Glutamatergic neuron (in vitro differentiated cells): ENCODE data around the gene IGSF10. TPM values are rescaled to one million over a fixed set of nuclear protein-coding genes. Genes with fewer than 3 reads are reported as not detected.
A peak's percentile ranks its signal among the peaks of the same experiment; 100 is the strongest.

ENCODE experiments used
- DNase-seq: peaks from one replicate; pipeline ENCODE4 v3.0.0; 2022
- H3K27ac Mint-ChIP-seq: one replicate; pipeline ENCODE4 v1.8.0; 2020; ENCODE audit warnings: mild to moderate bottlenecking, mixed read lengths, inconsistent platforms; ENCODE audit not compliant: unreplicated experiment
- H3K27me3 Mint-ChIP-seq: one replicate; pipeline ENCODE4 v1.8.0; 2020; ENCODE audit warnings: mild to moderate bottlenecking, moderate library complexity, mixed read lengths, inconsistent platforms; ENCODE audit not compliant: unreplicated experiment
- H3K36me3 Mint-ChIP-seq: one replicate; pipeline ENCODE4 v1.8.0; 2020; ENCODE audit warnings: mild to moderate bottlenecking, mixed read lengths, inconsistent platforms; ENCODE audit not compliant: unreplicated experiment
- H3K4me1 Mint-ChIP-seq: one replicate; pipeline ENCODE4 v1.8.0; 2020; ENCODE audit warnings: mild to moderate bottlenecking, low read depth, mixed read lengths, inconsistent platforms; ENCODE audit not compliant: unreplicated experiment
- H3K4me3 Mint-ChIP-seq: one replicate; pipeline ENCODE4 v1.8.0; 2020; ENCODE audit warnings: mild to moderate bottlenecking, mixed read lengths, inconsistent platforms; ENCODE audit not compliant: unreplicated experiment
- H3K9me3 Mint-ChIP-seq: one replicate; pipeline ENCODE4 v1.8.0; 2020; ENCODE audit warnings: mild to moderate bottlenecking, moderate library complexity, mixed read lengths, inconsistent platforms; ENCODE audit not compliant: unreplicated experiment
- total RNA-seq: library from RNA; stranded (reverse); fragmentation: NEBNext Ultra II Directional; extraction: Animal tissue kit (Norgen Biotek cat#: 25700); gene quantifications from one replicate; pipeline ENCODE4 v1.2.1, GENCODE V29; 2021; ENCODE audit not compliant: unreplicated experiment
- TF ChIP-seq, protein P1 (sequence below): fragments of 200-600 bp; sonication (generic); IDR thresholded peaks from one replicate; pipeline ENCODE4 v1.5.0; 2021; ENCODE audit not compliant: partially characterized antibody, unreplicated experiment

The IGSF10 gene
- total RNA-seq, 1 donor from 2014 or later, result 0.05 TPM

DNA sequence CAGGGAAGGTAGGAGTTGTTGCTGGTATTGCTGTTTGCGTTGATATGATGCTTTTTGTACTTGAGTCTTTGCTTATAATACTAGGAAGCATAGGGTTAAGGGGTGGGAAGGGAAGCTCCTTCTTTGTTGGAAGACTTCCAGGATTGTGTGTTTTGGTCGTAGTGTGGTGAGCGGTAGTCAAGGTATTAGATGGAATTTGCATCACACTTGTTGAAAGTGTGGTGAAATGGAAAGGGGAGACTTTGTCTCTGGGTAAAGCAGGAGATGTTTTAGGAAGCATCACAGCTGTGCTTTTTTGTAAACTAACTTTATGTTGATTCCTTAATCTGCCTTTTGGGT is 14.9 kb downstream of the IGSF10 start:
- H3K9me3 Mint-ChIP-seq, result no peaks in the 10 kb centered on the region
- H3K36me3 Mint-ChIP-seq, result no peaks in the 10 kb centered on the region
- TF ChIP-seq, protein P1, sequence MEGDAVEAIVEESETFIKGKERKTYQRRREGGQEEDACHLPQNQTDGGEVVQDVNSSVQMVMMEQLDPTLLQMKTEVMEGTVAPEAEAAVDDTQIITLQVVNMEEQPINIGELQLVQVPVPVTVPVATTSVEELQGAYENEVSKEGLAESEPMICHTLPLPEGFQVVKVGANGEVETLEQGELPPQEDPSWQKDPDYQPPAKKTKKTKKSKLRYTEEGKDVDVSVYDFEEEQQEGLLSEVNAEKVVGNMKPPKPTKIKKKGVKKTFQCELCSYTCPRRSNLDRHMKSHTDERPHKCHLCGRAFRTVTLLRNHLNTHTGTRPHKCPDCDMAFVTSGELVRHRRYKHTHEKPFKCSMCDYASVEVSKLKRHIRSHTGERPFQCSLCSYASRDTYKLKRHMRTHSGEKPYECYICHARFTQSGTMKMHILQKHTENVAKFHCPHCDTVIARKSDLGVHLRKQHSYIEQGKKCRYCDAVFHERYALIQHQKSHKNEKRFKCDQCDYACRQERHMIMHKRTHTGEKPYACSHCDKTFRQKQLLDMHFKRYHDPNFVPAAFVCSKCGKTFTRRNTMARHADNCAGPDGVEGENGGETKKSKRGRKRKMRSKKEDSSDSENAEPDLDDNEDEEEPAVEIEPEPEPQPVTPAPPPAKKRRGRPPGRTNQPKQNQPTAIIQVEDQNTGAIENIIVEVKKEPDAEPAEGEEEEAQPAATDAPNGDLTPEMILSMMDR, result no peak
- no peak overlapping the region for H3K27ac Mint-ChIP-seq
- H3K27me3 Mint-ChIP-seq, result no peaks in the 10 kb centered on the region
- DNase-seq, result no peak
- no peaks in the 10 kb centered on the region for H3K4me1 Mint-ChIP-seq
- no peak overlapping the region for H3K4me3 Mint-ChIP-seq

DNA sequence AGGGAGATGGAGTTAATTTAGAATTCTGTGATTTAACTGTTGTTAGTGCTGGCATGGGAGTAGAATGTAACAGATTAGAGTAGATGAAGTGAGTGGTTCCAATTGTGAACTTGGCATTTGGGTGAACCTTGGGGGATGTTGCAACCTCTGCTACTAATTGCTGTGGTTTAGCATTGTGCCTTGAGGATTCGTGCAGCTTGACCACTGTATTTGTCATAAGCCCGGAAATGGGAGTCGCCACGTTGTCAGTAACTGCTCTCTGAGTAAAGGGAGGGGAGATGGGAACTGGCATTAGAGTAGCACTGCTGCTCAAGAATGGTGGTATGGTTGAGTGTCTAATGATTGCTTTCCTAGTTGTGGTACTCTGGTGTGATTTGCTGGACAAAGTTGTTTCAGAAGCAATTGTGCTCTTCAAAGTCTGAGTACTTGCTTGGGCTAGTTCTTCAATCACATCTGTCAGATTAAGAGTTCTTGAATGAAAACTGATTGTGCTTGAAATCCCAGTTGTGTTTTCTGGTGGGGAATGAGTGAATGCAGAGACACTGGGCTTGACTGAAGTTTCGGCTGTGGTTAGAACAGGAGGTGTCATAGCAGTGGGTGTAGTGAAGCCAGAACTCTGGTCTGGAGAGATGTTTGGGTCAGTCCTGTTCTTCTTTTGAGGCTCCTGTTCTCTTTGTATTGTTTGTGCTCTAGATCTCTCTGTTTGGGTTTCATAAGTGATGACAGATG is 15.4 kb downstream of the IGSF10 start:
- Mint-ChIP-seq H3K4me1 (no peaks in the 10 kb centered on the region), H3K9me3 (no peaks in the 10 kb centered on the region), H3K36me3 (no peaks in the 10 kb centered on the region), H3K27me3 (no peaks in the 10 kb centered on the region), H3K27ac (no peak overlapping the region), H3K4me3 (no peak overlapping the region)
- TF ChIP-seq, protein P1, result no peak
- no peak for DNase-seq

DNA sequence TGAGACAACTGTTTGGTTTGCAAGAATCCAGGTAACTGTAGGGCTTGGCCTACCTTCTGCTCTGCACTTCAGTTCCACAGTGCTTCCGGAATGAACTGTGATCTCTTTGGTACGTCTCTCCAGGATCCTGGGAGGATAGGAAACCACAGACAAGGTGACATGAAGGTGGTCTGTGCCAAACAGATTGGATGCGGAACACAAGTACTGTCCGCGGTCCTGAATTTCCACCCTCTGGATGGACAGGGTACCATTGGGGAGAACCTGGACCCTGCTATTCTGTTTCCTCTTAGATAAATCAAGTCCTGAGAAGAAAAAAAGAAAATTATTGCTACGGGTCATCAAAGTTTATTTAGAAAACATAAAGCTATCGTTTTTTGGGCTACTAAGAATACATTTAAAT is 17.3 kb downstream of the IGSF10 start:
- TF ChIP-seq, protein P1, result no peak
- no peak for DNase-seq
- Mint-ChIP-seq H3K36me3 (no peaks in the 10 kb centered on the region), H3K9me3 (no peaks in the 10 kb centered on the region), H3K4me3 (no peak overlapping the region), H3K4me1 (no peaks in the 10 kb centered on the region), H3K27ac (no peak overlapping the region), H3K27me3 (no peaks in the 10 kb centered on the region)

DNA sequence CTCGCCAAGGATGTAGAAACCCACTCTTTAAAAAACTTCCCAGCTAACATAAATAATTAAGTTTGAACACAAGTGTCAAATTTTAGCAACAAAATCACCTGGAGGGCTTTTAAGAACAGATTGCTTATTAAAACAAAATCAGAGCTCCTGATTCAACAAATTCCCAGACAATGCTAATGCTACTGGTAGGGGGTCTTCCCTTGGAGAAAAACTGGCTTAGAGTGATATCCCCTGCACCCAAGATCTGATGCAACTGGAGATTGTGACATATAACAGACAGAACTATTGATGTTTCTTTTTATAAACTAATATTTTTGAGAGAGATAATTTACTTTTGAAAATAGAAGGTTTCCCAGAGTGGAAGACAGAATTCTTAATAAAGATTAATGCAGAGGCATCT is 19.9 kb downstream of the IGSF10 start:
- Mint-ChIP-seq H3K27me3 (no peaks in the 10 kb centered on the region), H3K9me3 (no peaks in the 10 kb centered on the region), H3K4me1 (peaks cover 5% of the 10 kb centered on the region), H3K4me3 (no peak overlapping the region), H3K27ac (no peak overlapping the region), H3K36me3 (no peaks in the 10 kb centered on the region)
- TF ChIP-seq, protein P1, result no peak
- no peak for DNase-seq

DNA sequence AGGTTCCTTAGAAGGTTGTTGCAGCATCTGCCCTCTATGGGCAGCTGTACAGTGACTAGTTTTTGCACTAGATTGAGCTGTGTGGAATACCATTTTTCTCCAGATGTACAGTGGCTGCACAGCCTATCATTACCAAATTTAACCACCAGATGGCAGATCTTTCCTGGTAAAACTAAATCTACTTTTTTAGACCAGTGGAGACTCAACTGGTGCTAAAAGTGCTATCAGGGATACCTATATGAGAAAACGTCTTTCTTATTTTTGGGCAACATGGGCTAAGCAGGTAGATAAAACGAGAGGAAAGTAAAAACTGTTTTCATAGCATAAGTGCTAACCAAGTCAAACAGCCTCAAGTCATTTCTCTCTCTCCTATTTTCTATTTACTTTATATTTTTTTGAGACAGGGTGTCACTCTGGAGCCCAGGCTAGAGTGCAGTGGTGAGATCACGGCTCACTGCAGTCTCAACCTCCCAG is 21.2 kb downstream of the IGSF10 start:
- peaks cover 5% of the 10 kb centered on the region for H3K4me1 Mint-ChIP-seq
- H3K27me3 Mint-ChIP-seq, result no peaks in the 10 kb centered on the region
- no peaks in the 10 kb centered on the region for H3K36me3 Mint-ChIP-seq
- DNase-seq, result no peak
- H3K4me3 Mint-ChIP-seq, result no peak overlapping the region
- H3K9me3 Mint-ChIP-seq, result no peaks in the 10 kb centered on the region
- TF ChIP-seq, protein P1, result peak; percentile 87
- no peak overlapping the region for H3K27ac Mint-ChIP-seq
